GM19099 (cell line): ENCODE results near the gene DDIT4.

Experiments used
- POLR2A ChIP-seq: IDR thresholded peaks from 3 replicates; pipeline ENCODE4 v1.6.1; 2011; ENCODE audit warnings: low read depth; ENCODE audit not compliant: insufficient read length; ENCODE audit errors: extremely low read depth

The DDIT4 gene

GRCh38 chr10:72243822-72244437 lies 29.8 kb upstream of the DDIT4 start:
- TF ChIP-seq POLR2A = no peak

GRCh38 chr10:72244573-72245038 lies 29.1 kb upstream of the DDIT4 start:
- TF ChIP-seq POLR2A = no peak

GRCh38 chr10:72245949-72246525 lies 27.7 kb upstream of the DDIT4 start:
- TF ChIP-seq POLR2A = no peak

GRCh38 chr10:72248468-72249151 lies 25.1 kb upstream of the DDIT4 start:
- peak; percentile 87 for TF ChIP-seq POLR2A

- no peak for TF ChIP-seq POLR2A
Measured at GRCh38 chr10:72250666-72251065, 23.1 kb upstream of the DDIT4 start.

GRCh38 chr10:72251635-72252034 lies 22.1 kb upstream of the DDIT4 start:
- no peak for TF ChIP-seq POLR2A

GRCh38 chr10:72252972-72253371 lies 20.8 kb upstream of the DDIT4 start:
- TF ChIP-seq POLR2A = no peak

- no peak for TF ChIP-seq POLR2A
Measured at GRCh38 chr10:72253578-72253977, 20.1 kb upstream of the DDIT4 start.

- TF ChIP-seq POLR2A = peak; percentile 47
Measured at GRCh38 chr10:72254813-72255568, 18.7 kb upstream of the DDIT4 start.

GRCh38 chr10:72255977-72256729 lies 17.6 kb upstream of the DDIT4 start:
- no peak for TF ChIP-seq POLR2A

- TF ChIP-seq POLR2A = no peak
Measured at GRCh38 chr10:72257051-72257892, 16.5 kb upstream of the DDIT4 start.

- TF ChIP-seq POLR2A = no peak
Measured at GRCh38 chr10:72258617-72259016, 15.1 kb upstream of the DDIT4 start.

GRCh38 chr10:72259491-72260238 lies 14.1 kb upstream of the DDIT4 start:
- TF ChIP-seq POLR2A = no peak
